ENCODE data around the gene HES2.

- TF ChIP-seq, protein P1, sequence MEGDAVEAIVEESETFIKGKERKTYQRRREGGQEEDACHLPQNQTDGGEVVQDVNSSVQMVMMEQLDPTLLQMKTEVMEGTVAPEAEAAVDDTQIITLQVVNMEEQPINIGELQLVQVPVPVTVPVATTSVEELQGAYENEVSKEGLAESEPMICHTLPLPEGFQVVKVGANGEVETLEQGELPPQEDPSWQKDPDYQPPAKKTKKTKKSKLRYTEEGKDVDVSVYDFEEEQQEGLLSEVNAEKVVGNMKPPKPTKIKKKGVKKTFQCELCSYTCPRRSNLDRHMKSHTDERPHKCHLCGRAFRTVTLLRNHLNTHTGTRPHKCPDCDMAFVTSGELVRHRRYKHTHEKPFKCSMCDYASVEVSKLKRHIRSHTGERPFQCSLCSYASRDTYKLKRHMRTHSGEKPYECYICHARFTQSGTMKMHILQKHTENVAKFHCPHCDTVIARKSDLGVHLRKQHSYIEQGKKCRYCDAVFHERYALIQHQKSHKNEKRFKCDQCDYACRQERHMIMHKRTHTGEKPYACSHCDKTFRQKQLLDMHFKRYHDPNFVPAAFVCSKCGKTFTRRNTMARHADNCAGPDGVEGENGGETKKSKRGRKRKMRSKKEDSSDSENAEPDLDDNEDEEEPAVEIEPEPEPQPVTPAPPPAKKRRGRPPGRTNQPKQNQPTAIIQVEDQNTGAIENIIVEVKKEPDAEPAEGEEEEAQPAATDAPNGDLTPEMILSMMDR (IDR thresholded peaks at IDR 0.05; ENCODE audit: low read depth, low read length, missing input control), result no peak
- TF ChIP-seq RAD21 (IDR thresholded peaks at IDR 0.05) (no peak), MAX (IDR thresholded peaks at IDR 0.05) (no peak), FOXA1 (IDR thresholded peaks at IDR 0.05) (no peak), REST (IDR thresholded peaks at IDR 0.05) (no peak), RXRA (IDR thresholded peaks at IDR 0.05) (no peak), EGR1 (IDR thresholded peaks at IDR 0.05; ENCODE audit: low read depth in 2 of 2) (no peak), GABPA (IDR thresholded peaks at IDR 0.05 in 1 of 2, conservative IDR thresholded peaks at IDR 0.05 in 1 of 2) (no peak)
Measured at GRCh38 chr1:6373961-6374720, 45.6 kb downstream of the HES2 start.

Measured in liver (tissue), 3 donors.